ENCODE measurements around the gene S100A16.
"Not testable (repeated sequence)": the region's sequence is repeated elsewhere in the genome, so short reads cannot be mapped to it uniquely, and the experiment has no call there.

The S100A16 gene

DNA sequence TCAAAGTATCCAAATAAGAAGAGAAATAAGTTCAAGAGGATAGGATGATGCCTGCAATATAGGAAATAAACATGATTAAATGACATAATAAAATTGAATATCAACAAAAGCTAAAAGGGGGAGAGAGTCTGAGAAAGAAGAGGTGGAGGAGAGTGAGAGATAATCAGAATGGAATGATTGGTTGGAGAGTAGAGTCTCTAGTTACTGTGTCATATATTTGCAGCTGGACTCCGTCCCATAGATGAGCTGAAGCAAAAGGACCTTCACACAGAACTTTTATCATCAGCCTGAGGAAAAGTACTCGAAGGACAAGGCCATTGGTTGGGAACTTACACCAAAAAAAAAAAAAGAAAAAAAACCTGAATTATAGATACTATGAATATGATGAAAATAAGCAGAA lies 24.5 kb downstream of the S100A16 start:
- no peak overlapping the region for H3K4me3 ChIP-seq (ENCODE audit: severe bottlenecking)
- H3K9me3 ChIP-seq (ENCODE audit: severe bottlenecking): no peaks in the 10 kb centered on the region
- DNase-seq (ENCODE audit: low spot score) (no peak), ATAC-seq (ENCODE audit: low read depth) (no peak)
- H3K27ac ChIP-seq (ENCODE audit: poor library complexity, severe bottlenecking): no peak overlapping the region
- H3K4me1 ChIP-seq (ENCODE audit: insufficient read depth, poor library complexity, severe bottlenecking): peaks cover 3% of the 10 kb centered on the region
- H3K27me3 ChIP-seq (ENCODE audit: insufficient read depth, poor library complexity, severe bottlenecking): no peaks in the 10 kb centered on the region
- H3K36me3 ChIP-seq (ENCODE audit: low read depth): no peaks in the 10 kb centered on the region
- no peak for TF ChIP-seq CTCF (IDR thresholded peaks at IDR 0.05; ENCODE audit: poor library complexity, severe bottlenecking)

GRCh38 chr1:153588033-153588432 lies 24.9 kb downstream of the S100A16 start:
- not testable (repeated sequence) for H3K4me3 ChIP-seq (ENCODE audit: severe bottlenecking); ATAC-seq (ENCODE audit: low read depth); H3K27me3 ChIP-seq (ENCODE audit: insufficient read depth, poor library complexity, severe bottlenecking); H3K27ac ChIP-seq (ENCODE audit: poor library complexity, severe bottlenecking); H3K36me3 ChIP-seq (ENCODE audit: low read depth); H3K4me1 ChIP-seq (ENCODE audit: insufficient read depth, poor library complexity, severe bottlenecking); DNase-seq (ENCODE audit: low spot score); H3K9me3 ChIP-seq (ENCODE audit: severe bottlenecking)

DNA sequence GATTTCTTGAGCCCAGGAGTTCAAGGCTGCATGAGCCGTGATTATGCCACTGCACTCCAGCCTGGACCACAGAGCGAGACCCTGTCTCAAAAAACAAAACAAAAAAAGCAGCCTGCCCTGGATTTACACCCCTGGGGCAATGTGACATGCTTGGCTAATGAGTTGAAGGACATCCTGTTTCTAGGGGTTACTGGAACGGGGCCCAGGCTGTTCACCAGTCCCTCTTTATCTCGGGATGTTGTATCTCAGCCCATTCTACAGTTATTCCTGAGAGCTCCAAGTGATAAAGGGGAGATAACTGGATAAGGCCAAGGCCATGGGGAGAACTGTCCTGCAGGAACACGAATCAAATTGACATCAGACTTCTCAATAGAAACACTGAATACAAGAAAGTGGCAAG lies 25.6 kb downstream of the S100A16 start:
- no peaks in the 10 kb centered on the region for H3K36me3 ChIP-seq (ENCODE audit: low read depth)
- no peaks in the 10 kb centered on the region for H3K9me3 ChIP-seq (ENCODE audit: severe bottlenecking)

GRCh38 chr1:153586347-153586746 lies 26.6 kb downstream of the S100A16 start:
- ATAC-seq (ENCODE audit: low read depth) (no peak), DNase-seq (ENCODE audit: low spot score) (no peak)
- no peak overlapping the region for H3K27ac ChIP-seq (ENCODE audit: poor library complexity, severe bottlenecking)
- no peak for TF ChIP-seq CTCF (IDR thresholded peaks at IDR 0.05; ENCODE audit: poor library complexity, severe bottlenecking)
- no peak overlapping the region for H3K4me3 ChIP-seq (ENCODE audit: severe bottlenecking)
- H3K4me1 ChIP-seq (ENCODE audit: insufficient read depth, poor library complexity, severe bottlenecking): peaks cover 3% of the 10 kb centered on the region
- no peaks in the 10 kb centered on the region for H3K27me3 ChIP-seq (ENCODE audit: insufficient read depth, poor library complexity, severe bottlenecking)
- no peaks in the 10 kb centered on the region for H3K9me3 ChIP-seq (ENCODE audit: severe bottlenecking)
- no peaks in the 10 kb centered on the region for H3K36me3 ChIP-seq (ENCODE audit: low read depth)

More for the DNA sequence above, 25.6 kb downstream of the S100A16 start:
- no peak for TF ChIP-seq CTCF (IDR thresholded peaks at IDR 0.05; ENCODE audit: poor library complexity, severe bottlenecking)
- DNase-seq (ENCODE audit: low spot score): no peak
- H3K4me1 ChIP-seq (ENCODE audit: insufficient read depth, poor library complexity, severe bottlenecking): peaks cover 3% of the 10 kb centered on the region
- ATAC-seq (ENCODE audit: low read depth): no peak
- H3K4me3 ChIP-seq (ENCODE audit: severe bottlenecking): no peak overlapping the region
- H3K27ac ChIP-seq (ENCODE audit: poor library complexity, severe bottlenecking): no peak overlapping the region
- no peaks in the 10 kb centered on the region for H3K27me3 ChIP-seq (ENCODE audit: insufficient read depth, poor library complexity, severe bottlenecking)

GRCh38 chr1:153585006-153585405 lies 27.9 kb downstream of the S100A16 start:
- H3K4me1 ChIP-seq (ENCODE audit: insufficient read depth, poor library complexity, severe bottlenecking): peaks cover 3% of the 10 kb centered on the region
- no peak overlapping the region for H3K4me3 ChIP-seq (ENCODE audit: severe bottlenecking)
- no peak for TF ChIP-seq CTCF (IDR thresholded peaks at IDR 0.05; ENCODE audit: poor library complexity, severe bottlenecking)
- H3K36me3 ChIP-seq (ENCODE audit: low read depth): no peaks in the 10 kb centered on the region
- no peaks in the 10 kb centered on the region for H3K9me3 ChIP-seq (ENCODE audit: severe bottlenecking)
- no peak overlapping the region for H3K27ac ChIP-seq (ENCODE audit: poor library complexity, severe bottlenecking)
- ATAC-seq (ENCODE audit: low read depth) (no peak), DNase-seq (ENCODE audit: low spot score) (no peak)
- H3K27me3 ChIP-seq (ENCODE audit: insufficient read depth, poor library complexity, severe bottlenecking): no peaks in the 10 kb centered on the region
